Endothelial cell of umbilical vein (primary cell): ENCODE measurements around the gene ELMOD3. TPM values are rescaled to one million over a fixed set of nuclear protein-coding genes. Genes with fewer than 3 reads are reported as not detected.

Experiments used
- BruUV-seq: library from RNA; stranded (reverse); fragments of 400-500 nt; replicated peaks from 2 replicates; lab custom pipeline; 2021; lab: Mats Ljungman, UMichigan
- CTCF ChIA-PET: fragments of 300-600, 350-600 bp; sonication (Branson Sonifier 250); formaldehyde crosslinking; loops from one replicate; lab custom pipeline; 2021; ENCODE audit warnings: antibody characterized with exemption, inconsistent platforms; lab: Charles Lee
- POLR2A ChIA-PET: fragments of 300-600, 350-600 bp; sonication (Branson Sonifier 250); formaldehyde crosslinking; loops from one replicate; lab custom pipeline; 2021; ENCODE audit warnings: antibody characterized with exemption, inconsistent platforms; lab: Charles Lee
- DNase-seq: peaks from one replicate; pipeline ENCODE4 v3.0.0-alpha.2; 2011; ENCODE audit warnings: low read depth, low spot score
- FAIRE-seq: peaks from 2 replicates; lab custom pipeline; 2011; peaks lifted over from hg19 to GRCh38; lab: Jason Lieb, UNC
- H2AFZ ChIP-seq: 2 replicates; pipeline ENCODE4 v1.6.0; 2012; ENCODE audit warnings: low read depth, low read length, control low read depth, inconsistent platforms
- H3K27ac ChIP-seq: 2 replicates; pipeline ENCODE4 v1.5.1; 2011; ENCODE audit warnings: low read depth, mild to moderate bottlenecking, control low read depth, low read length, moderate library complexity; ENCODE audit not compliant: insufficient read depth
- H3K27me3 ChIP-seq, 2 experiments: 2 replicates each; pipeline versions ENCODE4 v1.6.0 to v1.6.1; 2011; ENCODE audit warnings: low read length in 2 of 2, mixed read lengths in 1 of 2; ENCODE audit not compliant: control insufficient read depth in 2 of 2, insufficient read depth in 2 of 2
- H3K36me3 ChIP-seq, 2 experiments: 2 replicates in 1 of 2; 3 replicates in 1 of 2; pipeline ENCODE4 v1.5.1; 2011; ENCODE audit warnings: low read length in 2 of 2, mild to moderate bottlenecking in 1 of 2, moderate library complexity in 1 of 2; ENCODE audit not compliant: control insufficient read depth in 2 of 2, insufficient read depth in 2 of 2; ENCODE audit errors: extremely low read depth in 1 of 2
- H3K4me1 ChIP-seq: 3 replicates; pipeline ENCODE4 v1.5.1; 2011; ENCODE audit warnings: mild to moderate bottlenecking, low read length; ENCODE audit not compliant: control insufficient read depth, insufficient read depth; ENCODE audit errors: extremely low read depth
- H3K4me2 ChIP-seq: 2 replicates; pipeline ENCODE4 v1.6.1; 2011; ENCODE audit warnings: low read length, control low read depth, mixed read lengths; ENCODE audit not compliant: insufficient read depth
- H3K4me3 ChIP-seq, 3 experiments: fragments of 200-600 bp in 1 of 3; sonication (generic), shearing (Covaris generic) in 1 of 3; replicated peaks in 1 of 3; 2 replicates each; pipeline ENCODE4 v1.5.1; 2011 to 2016; ENCODE audit warnings: control low read depth in 3 of 3, low read length in 3 of 3, mild to moderate bottlenecking in 2 of 3, inconsistent platforms in 1 of 3, low read depth in 1 of 3, moderate library complexity in 1 of 3; ENCODE audit not compliant: insufficient read depth in 1 of 3
- H3K79me2 ChIP-seq: 2 replicates; pipeline ENCODE4 v1.6.0; 2012; ENCODE audit warnings: low read length, inconsistent platforms; ENCODE audit not compliant: control insufficient read depth, insufficient read depth
- H3K9ac ChIP-seq: replicated peaks from 2 replicates; pipeline ENCODE3; 2011; ENCODE audit warnings: low read length, control low read depth; ENCODE audit not compliant: insufficient read depth; ENCODE audit errors: extremely low read depth
- H3K9me1 ChIP-seq: replicated peaks from 3 replicates; pipeline ENCODE4 v1.6.0; 2011; ENCODE audit warnings: mild to moderate bottlenecking, low read length; ENCODE audit not compliant: control insufficient read depth, insufficient read depth; ENCODE audit errors: extremely low read depth
- H3K9me3 ChIP-seq: replicated peaks from 2 replicates; pipeline ENCODE4 v1.5.1; 2012; ENCODE audit warnings: low read length, inconsistent platforms; ENCODE audit not compliant: control insufficient read depth, insufficient read depth
- H4K20me1 ChIP-seq: replicated peaks from 2 replicates; pipeline ENCODE3; 2011; ENCODE audit warnings: mild to moderate bottlenecking, low read length; ENCODE audit not compliant: control insufficient read depth, insufficient read depth; ENCODE audit errors: extremely low read depth
- EZH2 ChIP-seq: IDR thresholded peaks from 2 replicates; pipeline ENCODE4 v1.6.1; 2012; ENCODE audit warnings: borderline replicate concordance, low read depth, mild to moderate bottlenecking, moderate library complexity, low read length, inconsistent platforms; ENCODE audit not compliant: severe bottlenecking
- FOS ChIP-seq: IDR thresholded peaks from 2 replicates; pipeline ENCODE4 v1.6.1; 2011; ENCODE audit warnings: mild to moderate bottlenecking, low read length, moderate library complexity, borderline replicate concordance; ENCODE audit not compliant: insufficient read depth
- GATA2 ChIP-seq: IDR thresholded peaks from 2 replicates; pipeline ENCODE4 v1.7.0; 2011; ENCODE audit warnings: low read depth, mild to moderate bottlenecking, moderate library complexity, mixed read lengths, low read length; ENCODE audit not compliant: insufficient read length, insufficient read depth
- JUN ChIP-seq: IDR thresholded peaks from 2 replicates; pipeline ENCODE4 v1.6.1; 2011; ENCODE audit warnings: borderline replicate concordance, low read depth; ENCODE audit not compliant: insufficient read length, insufficient read depth
- MAX ChIP-seq: IDR thresholded peaks from 2 replicates; pipeline ENCODE4 v1.6.1; 2011; ENCODE audit not compliant: insufficient read depth, insufficient read length
- MYC ChIP-seq: IDR thresholded peaks from one replicate; pipeline ENCODE4 v1.6.1; 2011; ENCODE audit warnings: mild to moderate bottlenecking, low read depth, low read length
- POLR2A ChIP-seq: IDR thresholded peaks from 2 replicates; pipeline ENCODE4 v1.6.1; 2012; ENCODE audit warnings: low read depth, mild to moderate bottlenecking, control low read depth, low read length
- POLR2AphosphoS5 ChIP-seq: IDR thresholded peaks from 2 replicates; pipeline ENCODE4 v1.6.1; 2012; ENCODE audit warnings: low read depth, mild to moderate bottlenecking, control low read depth, low read length, moderate library complexity; ENCODE audit not compliant: insufficient read depth
- dilution Hi-C: fragments of 300-500 bp; cut with MboI; formaldehyde crosslinking; loops from one replicate; pipeline ENCODE4 v1.15.0; 2019; ENCODE audit warnings: low sequenced_read_pairs; ENCODE audit not compliant: extremely low pct_ligation_motif_present
- intact Hi-C: fragments of 100-400 bp; cut with micrococcal nuclease; formaldehyde crosslinking; loops from one replicate; pipeline ENCODE4 v1.10.0; 2022
- polyA plus RNA-seq, 4 experiments: library from polyadenylated mRNA; depleted of rRNA in 3 of 4; stranded (reverse) in 3 of 4; unstranded in 1 of 4; fragments of >200 nt; gene quantifications; 2 replicates each; pipeline versions ENCODE4 v1.2.1 to v1.2.3, GENCODE V29; 2011 to 2012; ENCODE audit warnings: missing spikeins in 1 of 4
- total RNA-seq: library from RNA; stranded (reverse); gene quantifications from 2 replicates; pipeline ENCODE4 v1.2.3, GENCODE V29; 2021
- TF ChIP-seq, protein P1 (sequence below), 2 donors: IDR thresholded peaks; 1 replicate in 1 of 2; 2 replicates in 1 of 2; pipeline ENCODE4 v1.5.1; 2011; ENCODE audit warnings: low read length in 2 of 2, mild to moderate bottlenecking in 2 of 2, moderate library complexity in 2 of 2, control low read depth in 1 of 2, inconsistent platforms in 1 of 2, low read depth in 1 of 2; ENCODE audit not compliant: insufficient read depth in 1 of 2; ENCODE audit errors: extremely low read depth in 1 of 2

Gene ELMOD3
- total and polyA plus RNA-seq, 2 donors (not counting 3 experiments of a cell fraction or from before 2014, with no cell fraction given) = 12.3 to 22.0 TPM

DNA sequence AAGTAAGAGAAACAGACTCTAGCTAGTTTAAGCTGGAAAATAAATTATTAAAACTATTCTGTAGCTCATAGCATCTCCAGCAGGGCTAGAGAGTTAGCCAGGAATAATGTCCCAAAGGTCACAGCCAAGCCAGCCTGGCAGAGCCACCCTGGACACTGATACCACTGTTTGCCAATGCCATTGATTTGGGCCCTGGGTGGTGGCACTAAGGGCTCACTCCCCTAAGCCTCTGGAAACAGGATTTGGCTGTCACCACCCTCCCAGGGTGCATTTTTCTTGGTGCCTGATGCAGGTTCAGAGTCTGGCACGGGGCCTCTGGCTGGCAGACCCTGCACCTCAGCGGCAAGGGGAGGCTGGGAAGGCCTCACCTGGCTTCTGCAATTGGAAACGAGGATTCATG is 71.0 kb downstream of the ELMOD3 start:
- dilution Hi-C loops (no loop called here), intact Hi-C loops (no loop called here)
- Histone ChIP-seq H3K4me1 (no peaks in the 10 kb centered on the region), H3K4me2 (no peak overlapping the region), H3K9ac (no peak overlapping the region), H3K36me3 (no peaks in the 10 kb centered on the region), H3K27me3 (no peaks in the 10 kb centered on the region), H3K9me3 (no peaks in the 10 kb centered on the region), H3K9me1 (no peaks in the 10 kb centered on the region), H3K4me3 (no peak overlapping the region), H4K20me1 (no peaks in the 10 kb centered on the region), H2AFZ (no peak overlapping the region), H3K79me2 (no peaks in the 10 kb centered on the region), H3K27ac (no peak overlapping the region)
- TF ChIP-seq FOS (no peak), POLR2A (no peak), JUN (no peak), MAX (no peak), POLR2AphosphoS5 (no peak), MYC (no peak), GATA2 (no peak), EZH2 (no peak)
- TF ChIP-seq, protein P1, sequence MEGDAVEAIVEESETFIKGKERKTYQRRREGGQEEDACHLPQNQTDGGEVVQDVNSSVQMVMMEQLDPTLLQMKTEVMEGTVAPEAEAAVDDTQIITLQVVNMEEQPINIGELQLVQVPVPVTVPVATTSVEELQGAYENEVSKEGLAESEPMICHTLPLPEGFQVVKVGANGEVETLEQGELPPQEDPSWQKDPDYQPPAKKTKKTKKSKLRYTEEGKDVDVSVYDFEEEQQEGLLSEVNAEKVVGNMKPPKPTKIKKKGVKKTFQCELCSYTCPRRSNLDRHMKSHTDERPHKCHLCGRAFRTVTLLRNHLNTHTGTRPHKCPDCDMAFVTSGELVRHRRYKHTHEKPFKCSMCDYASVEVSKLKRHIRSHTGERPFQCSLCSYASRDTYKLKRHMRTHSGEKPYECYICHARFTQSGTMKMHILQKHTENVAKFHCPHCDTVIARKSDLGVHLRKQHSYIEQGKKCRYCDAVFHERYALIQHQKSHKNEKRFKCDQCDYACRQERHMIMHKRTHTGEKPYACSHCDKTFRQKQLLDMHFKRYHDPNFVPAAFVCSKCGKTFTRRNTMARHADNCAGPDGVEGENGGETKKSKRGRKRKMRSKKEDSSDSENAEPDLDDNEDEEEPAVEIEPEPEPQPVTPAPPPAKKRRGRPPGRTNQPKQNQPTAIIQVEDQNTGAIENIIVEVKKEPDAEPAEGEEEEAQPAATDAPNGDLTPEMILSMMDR (IDR thresholded peaks at IDR 0.05; ENCODE audit: extremely low read depth in 1 of 2, insufficient read depth in 1 of 2, low read depth in 1 of 2, low read length in 2 of 2) = no peak
- CTCF ChIA-PET = interaction anchor here (1.4 kb wide), 1 partner anchor 84 kb away, joined by 5 read pairs; no protein-coding TSS in a partner anchor
- no TSS peak for BruUV-seq
- FAIRE-seq = no peak
- POLR2A ChIA-PET = no interaction called here
- no peak for DNase-seq
